ENCODE results near the gene RABAC1. TPM values are rescaled to one million over a fixed set of nuclear protein-coding genes. Genes with fewer than 3 reads are reported as not detected.

RABAC1 gene
- total and polyA plus RNA-seq, 2 of the 13 experiments (the other 11 are each of a cell fraction or from before 2014, with no cell fraction given) = 37.4 to 74.0 TPM

GRCh38 chr19:41988947-41989346, 29.8 kb upstream of the RABAC1 start:
- no peaks in the 10 kb centered on the region for H3K79me2 ChIP-seq (ENCODE audit: insufficient read depth, low read length)
- ChIA-PET POLR2A (no interaction called here), CTCF (ENCODE audit: low intra/inter-chr PET ratio, low total read pairs) (no interaction called here)
- no peaks in the 10 kb centered on the region for H4K20me1 ChIP-seq (ENCODE audit: insufficient read depth, low read length)
- peaks cover 8 to 43% of the 10 kb centered on the region in 2 experiments; a peak in 4 of 5 replicates for H3K27me3 ChIP-seq (ENCODE audit: control insufficient read depth in 1 of 2, insufficient read depth in 2 of 2, low read length in 2 of 2)
- FAIRE-seq = no peak
- no peak for TF ChIP-seq EP300 (IDR thresholded peaks at IDR 0.05; ENCODE audit: low read depth in 2 of 2, low read length in 2 of 2)
- no peak for TF ChIP-seq EP300 (CRISPR knock-in tag; IDR thresholded peaks at IDR 0.05; ENCODE audit: borderline replicate concordance)
- TF ChIP-seq ZNF253 (CRISPR knock-in tag; IDR thresholded peaks at IDR 0.05; ENCODE audit: borderline replicate concordance) = no peak
- no peak for TF ChIP-seq ZNF276 (CRISPR knock-in tag; IDR thresholded peaks at IDR 0.05; ENCODE audit: low read depth)
- TF ChIP-seq SRY (CRISPR knock-in tag; IDR thresholded peaks at IDR 0.05) = no peak
- TF ChIP-seq NR2F2 (IDR thresholded peaks at IDR 0.05; ENCODE audit: borderline replicate concordance, low read depth) = no peak
- TF ChIP-seq MIER2 (CRISPR knock-in tag; IDR thresholded peaks at IDR 0.05) = no peak
- TF ChIP-seq KDM6A (CRISPR knock-in tag; IDR thresholded peaks at IDR 0.05; ENCODE audit: low read depth) = no peak
- TF ChIP-seq TAF15 (IDR thresholded peaks at IDR 0.05; ENCODE audit: low read depth, low read length, poor library complexity, severe bottlenecking) = no peak
- TF ChIP-seq GABPB1 (CRISPR knock-in tag; IDR thresholded peaks at IDR 0.05) = no peak
- TF ChIP-seq KMT2A (CRISPR knock-in tag; IDR thresholded peaks at IDR 0.05) = no peak
- TF ChIP-seq ARNTL (CRISPR knock-in tag; IDR thresholded peaks at IDR 0.05) = no peak
- H3K9ac ChIP-seq (ENCODE audit: insufficient read depth, low read depth, low read length) = no peak overlapping the region
- no peak for DNase-seq (ENCODE audit: low spot score)
- in situ Hi-C loops (cut with HindIII; ENCODE audit: extremely low pct_ligation_motif_present, low pct_unique_long_range_greater_than_20kb) = no loop called here
- 30% methylated on average over 9 of the region's 9 CpGs for WGBS (ENCODE audit: low lambda C conversion rate)
- no peak for ATAC-seq
- H3K4me3 ChIP-seq (replicated peaks in 1 of 3; ENCODE audit: insufficient read depth in 1 of 3, low read depth in 2 of 3, low read length in 3 of 3) = no peak overlapping the region
- H3K27ac ChIP-seq (ENCODE audit: extremely low read length, insufficient read depth, low read length) = no peak overlapping the region
- no peak overlapping the region for H3K4me2 ChIP-seq (ENCODE audit: low read depth, low read length)
- H3K9me3 ChIP-seq (ENCODE audit: low read length) = no peaks in the 10 kb centered on the region
- H2AFZ ChIP-seq (ENCODE audit: low read length) = no peak overlapping the region
- intact Hi-C loops (cut with micrococcal nuclease; ENCODE audit: unreplicated experiment) = no loop called here
- H3K36me3 ChIP-seq (replicated peaks in 1 of 2; ENCODE audit: control insufficient read depth in 1 of 2, insufficient read depth in 2 of 2, low read length in 2 of 2) = no peaks in the 10 kb centered on the region
- no TSS peak for BruUV-seq (replicated peaks)
- H3K4me1 ChIP-seq (ENCODE audit: insufficient read depth, low read length) = no peaks in the 10 kb centered on the region

Data from HepG2 (cell line).